ENCODE data around the gene ATP13A4. TPM values are rescaled to one million over a fixed set of nuclear protein-coding genes. Genes with fewer than 3 reads are reported as not detected.

The ATP13A4 gene
- total RNA-seq, 1 donor from 2014 or later = 0.07 TPM

DNA sequence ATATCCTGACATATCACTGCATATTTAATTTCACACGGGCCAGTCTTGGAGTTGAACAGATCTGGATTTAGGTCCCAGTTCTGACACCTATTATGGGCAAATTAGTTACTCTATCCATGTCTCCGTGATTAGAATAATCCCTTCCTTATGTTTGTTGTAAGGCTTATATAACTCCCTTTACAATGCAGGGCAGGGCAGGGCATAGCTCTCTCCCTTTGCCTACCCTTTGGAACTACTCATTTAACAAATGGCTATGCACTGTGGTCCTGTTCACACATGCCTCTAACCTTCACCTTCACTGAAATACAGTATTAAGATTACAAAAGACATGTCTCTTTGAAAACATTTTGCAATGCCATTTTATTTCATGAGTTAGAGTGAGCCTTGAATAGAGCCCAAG, 151.4 kb downstream of the ATP13A4 start:
- no peak for DNase-seq (ENCODE audit: low read depth, low spot score)

DNA sequence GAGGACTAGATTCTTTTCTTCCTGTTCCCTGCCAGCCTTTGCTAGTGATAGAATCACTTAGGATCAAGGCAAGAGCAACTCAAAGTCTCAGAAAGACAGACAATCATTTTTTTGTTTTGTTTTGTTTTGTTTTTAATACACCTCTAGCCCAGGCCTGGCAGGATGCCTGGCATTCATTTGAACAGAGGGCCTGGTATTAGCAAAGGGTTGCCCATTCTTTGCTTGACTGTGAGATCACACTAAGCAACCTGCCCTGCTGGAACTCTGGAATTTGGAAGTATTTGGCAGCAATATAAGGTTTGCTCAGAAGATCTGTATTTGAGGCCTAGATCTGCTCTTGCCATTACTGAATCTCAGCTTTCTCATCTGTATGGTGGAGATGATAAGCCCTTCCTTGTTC, 154.4 kb downstream of the ATP13A4 start:
- DNase-seq (ENCODE audit: low read depth, low spot score) = no peak

DNA sequence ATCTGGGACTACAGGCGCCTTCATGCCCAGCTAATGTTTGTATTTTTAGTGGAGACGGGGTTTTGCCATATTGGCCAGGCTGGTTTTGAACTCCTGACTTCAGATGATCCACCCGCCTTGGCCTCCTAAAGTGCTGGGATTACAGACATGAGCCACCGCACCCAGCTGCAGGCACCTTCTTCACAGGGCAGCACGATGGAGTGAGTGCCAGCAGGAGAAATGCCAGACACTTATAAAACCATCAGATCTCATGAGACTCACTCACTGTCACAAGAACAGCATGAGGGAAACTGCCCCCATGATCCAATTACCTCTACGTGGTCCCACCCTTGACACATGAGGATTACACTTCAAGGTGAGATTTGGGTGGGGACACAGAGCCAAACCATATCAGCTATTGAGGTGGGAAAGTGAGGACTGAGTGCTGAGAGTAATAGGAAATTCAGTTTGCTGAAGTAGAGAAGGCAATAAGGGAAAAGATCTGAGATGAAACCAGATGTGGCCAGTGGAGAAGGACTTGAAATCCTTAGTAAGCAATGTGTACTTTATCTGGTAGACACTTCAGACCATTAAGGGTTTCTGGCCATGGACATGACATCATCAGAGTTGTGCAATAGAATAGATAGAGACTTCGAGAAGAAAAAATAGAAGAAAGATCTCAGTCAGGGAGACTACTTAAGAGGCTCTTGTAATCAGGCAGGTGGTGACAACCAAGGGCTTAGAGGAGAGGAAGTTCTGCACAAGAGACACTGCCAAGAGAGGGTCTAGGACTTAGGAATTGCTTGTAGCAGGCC, 158.0 kb downstream of the ATP13A4 start:
- DNase-seq (ENCODE audit: low read depth, low spot score) = no peak

DNA sequence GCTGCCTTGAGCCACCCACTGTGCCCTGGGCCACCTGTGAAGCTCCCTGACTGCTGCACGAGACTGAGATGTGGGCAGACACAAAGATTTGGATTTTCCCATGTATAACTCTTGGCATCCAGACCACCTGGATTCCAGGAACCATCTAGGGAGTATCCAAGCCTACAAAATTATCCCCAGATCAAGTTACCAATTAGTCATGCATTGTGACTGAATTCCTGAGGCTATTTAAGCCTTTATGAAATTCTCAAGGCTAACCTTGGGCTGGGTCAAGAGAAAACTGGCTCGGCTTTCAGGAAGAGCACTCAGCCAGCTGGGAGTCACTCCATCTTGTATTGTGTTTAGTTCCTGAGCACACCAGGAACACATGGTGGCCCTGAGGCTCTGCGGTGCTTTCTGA, 162.8 kb downstream of the ATP13A4 start:
- DNase-seq (ENCODE audit: low read depth, low spot score) = no peak

DNA sequence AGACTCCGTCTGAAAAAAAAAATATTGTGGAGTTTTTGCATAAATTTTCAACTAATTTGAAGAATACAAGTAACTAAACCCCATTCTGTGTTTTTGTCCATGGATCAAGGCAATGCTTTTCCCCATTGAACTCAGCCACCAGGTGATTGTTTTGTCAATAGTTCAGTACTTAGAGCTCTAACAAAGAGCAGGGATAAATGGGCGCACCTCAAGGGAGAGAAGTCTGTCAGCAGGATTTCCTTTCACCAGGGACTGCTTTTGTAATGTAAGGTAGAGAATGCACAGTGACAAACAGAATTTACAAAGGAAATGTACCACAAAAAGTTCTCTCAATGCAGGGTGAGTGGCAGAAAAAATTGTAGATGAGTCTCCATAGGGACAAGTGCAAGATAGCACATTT, 165.4 kb downstream of the ATP13A4 start:
- DNase-seq (ENCODE audit: low read depth, low spot score) = no peak

DNA sequence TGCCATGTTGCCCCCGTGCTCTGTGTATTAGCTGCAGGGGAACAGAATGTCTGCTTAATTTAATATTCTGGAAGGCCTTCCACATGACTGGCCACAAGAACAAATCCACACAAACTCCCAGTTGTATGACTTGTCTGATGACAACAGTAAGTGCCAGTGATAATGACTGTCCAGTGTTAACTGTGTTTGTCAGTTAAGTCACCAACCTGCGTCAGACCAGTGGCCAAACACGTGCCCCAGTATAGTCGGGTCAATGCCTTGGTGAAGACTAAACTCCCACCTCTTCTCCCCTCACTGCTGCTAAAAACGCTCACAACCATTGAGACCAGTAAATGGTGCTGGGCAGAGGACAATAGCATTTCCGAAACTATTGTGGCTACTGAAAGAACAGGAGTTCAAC, 166.3 kb downstream of the ATP13A4 start:
- no peak for DNase-seq (ENCODE audit: low read depth, low spot score)

DNA sequence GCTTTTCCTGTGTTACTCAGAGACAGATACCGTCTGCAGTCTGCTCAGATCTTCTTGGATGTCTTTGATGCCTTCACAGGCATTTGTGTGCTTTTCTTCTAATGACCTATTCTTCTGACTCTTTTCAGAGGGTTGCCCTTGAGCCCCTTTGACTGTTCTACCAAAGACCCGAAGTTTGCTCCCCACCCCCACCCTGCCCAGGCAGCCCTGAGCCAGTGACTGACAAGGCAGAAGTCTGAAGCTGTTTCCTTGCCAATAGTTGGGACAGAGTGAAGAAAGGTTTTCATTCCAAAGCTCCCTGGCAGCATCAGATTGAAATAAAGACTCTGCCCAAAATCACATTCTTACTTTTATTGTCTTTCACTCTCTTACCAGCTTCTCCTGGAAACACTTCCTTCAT, 167.1 kb downstream of the ATP13A4 start:
- no peak for DNase-seq (ENCODE audit: low read depth, low spot score)

DNA sequence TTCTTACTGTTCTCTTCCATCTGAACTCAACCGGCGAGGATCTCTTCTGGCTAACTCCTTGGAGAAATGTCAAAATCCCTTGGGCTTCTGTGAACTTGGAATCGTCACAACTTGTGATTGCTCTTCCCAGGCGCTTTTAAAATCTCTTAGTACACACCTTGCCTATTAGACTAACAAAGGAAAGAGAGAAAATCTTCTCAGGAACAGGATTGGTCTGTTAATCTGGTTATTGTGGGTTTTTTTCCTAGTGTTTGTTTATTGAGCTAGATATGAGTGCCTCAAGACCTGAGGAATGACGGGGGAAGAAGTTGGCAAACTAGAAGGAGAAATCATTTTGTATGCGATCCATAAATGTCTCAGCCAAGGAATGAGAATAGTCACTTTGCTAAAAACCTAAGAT, 176.0 kb downstream of the ATP13A4 start, which contains the start of gene ATP13A5:
Gene ATP13A5 (minus strand): TSS at position 48 of the 400 bp plus-strand sequence. CDS start 28 bp downstream, at position 20.
- DNase-seq (ENCODE audit: low read depth, low spot score) = no peak

DNA sequence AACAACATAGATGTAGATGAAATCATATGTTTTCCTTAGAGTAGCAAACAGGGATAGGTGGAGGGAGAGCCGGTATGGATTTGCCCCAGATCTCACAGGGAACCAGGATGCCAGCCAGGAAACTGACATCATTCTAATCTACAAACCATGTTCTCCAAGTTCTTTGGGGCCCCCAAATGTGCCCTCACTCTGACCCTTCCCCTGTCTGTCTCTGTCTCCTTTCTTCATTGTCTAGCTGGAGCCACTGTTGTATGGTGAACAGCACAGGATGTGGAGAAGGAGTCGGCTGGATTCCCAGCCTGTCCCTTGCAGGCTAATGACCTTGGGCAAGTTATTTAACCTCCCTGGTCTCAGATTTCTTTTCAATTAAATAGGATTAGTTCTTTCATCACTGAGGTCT, 177.1 kb downstream of the ATP13A4 start:
- DNase-seq (ENCODE audit: low read depth, low spot score) = no peak

DNA sequence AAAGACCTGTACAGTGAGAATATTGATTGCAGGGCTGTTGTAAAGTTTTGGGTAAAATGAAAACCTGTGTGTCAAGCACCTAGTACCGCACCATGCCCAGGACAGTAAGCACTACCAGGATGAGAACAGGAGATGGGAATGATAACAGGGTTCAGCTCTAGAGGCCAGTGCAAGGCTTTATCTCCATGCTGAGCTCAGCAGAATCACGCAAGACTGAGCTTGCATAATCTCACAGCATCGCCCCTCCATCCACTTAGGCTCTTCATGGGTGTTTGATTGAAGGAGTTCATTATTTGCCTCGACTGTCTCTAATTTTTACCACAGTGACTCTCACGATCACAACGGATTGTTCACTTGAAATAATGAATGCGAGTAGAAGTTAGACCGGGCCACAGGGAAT, 179.1 kb downstream of the ATP13A4 start:
- DNase-seq (ENCODE audit: low read depth, low spot score) = no peak

DNA sequence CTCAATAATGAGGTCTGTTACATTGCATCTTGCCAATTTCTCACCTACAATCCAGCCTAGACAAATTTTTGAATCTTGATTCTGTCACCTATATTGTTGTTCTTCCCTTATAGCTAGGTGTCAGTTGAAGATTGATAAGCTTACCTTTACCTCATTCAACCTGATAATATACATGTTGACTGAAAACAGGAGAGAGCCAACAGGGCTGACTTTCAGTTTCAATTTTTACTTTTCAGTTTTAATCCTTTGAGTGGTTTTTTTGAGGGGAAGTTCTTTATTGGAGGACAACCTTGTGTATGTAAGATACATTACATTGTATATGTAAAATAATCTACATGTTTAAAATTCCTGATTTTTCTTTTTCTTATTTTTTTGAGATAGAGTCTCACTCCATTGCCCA, 181.9 kb downstream of the ATP13A4 start:
- no peak for DNase-seq (ENCODE audit: low read depth, low spot score)

DNA sequence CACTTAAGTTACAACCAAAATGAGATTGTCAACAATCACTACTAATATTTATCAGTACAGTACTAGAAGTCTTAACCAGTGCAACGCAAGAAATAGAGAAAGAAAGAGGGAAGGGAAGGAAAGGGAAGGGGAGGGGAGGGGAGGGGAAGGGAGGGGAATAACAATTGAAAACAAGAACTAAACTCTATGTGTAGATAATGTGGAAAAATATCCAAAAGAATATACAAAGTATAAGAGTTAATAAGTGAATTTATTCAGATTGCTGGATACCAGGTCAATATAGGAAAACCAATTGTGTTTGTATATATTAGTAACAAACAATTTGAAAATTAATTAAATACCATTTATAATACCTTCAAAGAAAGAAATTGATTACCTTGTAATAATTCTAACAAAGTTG, 186.8 kb downstream of the ATP13A4 start:
- no peak for DNase-seq (ENCODE audit: low read depth, low spot score)

DNA sequence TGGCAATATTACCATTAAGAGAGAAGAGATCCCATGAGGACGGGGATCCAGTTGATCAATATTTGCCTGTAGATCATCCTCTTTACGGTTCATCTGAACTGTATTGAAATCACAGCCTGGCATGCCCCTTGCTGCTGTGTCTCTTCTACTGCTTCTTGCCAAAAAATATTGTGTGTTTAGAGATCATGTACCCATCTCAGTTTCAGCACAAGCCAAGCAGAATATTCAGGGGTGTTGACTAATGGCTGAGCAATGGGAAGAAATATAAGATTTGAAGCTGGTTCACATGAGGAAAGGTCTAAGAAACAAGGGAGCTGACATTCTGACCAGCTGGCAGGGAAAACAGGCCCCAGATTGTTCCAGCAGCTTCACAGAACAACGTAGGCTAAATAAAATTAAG, 197.4 kb downstream of the ATP13A4 start:
- no peak for DNase-seq (ENCODE audit: low read depth, low spot score)

DNA sequence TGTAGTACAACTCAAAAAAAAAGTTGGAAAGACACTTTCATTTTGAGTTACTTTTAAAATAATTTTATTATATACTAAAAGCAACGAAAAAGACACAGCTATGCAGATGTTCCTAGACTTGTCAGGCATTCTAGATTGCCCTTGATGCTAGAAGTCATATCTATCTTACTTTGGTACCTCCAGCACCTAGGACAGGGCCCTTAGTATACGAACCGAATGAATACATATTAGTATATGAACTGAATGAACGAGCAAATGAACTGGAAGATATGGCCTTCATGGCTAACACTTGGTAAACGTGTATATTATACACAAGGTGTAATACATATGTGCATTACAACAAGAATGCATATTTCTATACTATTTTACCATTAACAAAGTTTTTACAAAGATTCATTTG, 200.3 kb downstream of the ATP13A4 start:
- DNase-seq (ENCODE audit: low read depth, low spot score) = no peak

Other genes starting within 250 kb of the ATP13A4 start
- not detected in 2 replicates for gene ATP13A5, start 176.1 kb downstream of the ATP13A4 start, total RNA-seq
- gene OPA1, start 38.3 kb upstream of the ATP13A4 start, total RNA-seq = 71.3 and 75.6 TPM in 2 replicates